K562 (cell line): ENCODE data around the gene ITPR3. TPM values are rescaled to one million over a fixed set of nuclear protein-coding genes. Genes with fewer than 3 reads are reported as not detected.

Source experiments
- ATAC-seq: fragments of 200-7000 bp; cut with Tn5 transposase; 3 replicates; pipeline ENCODE4 v1.9.1; 2020; ENCODE audit warnings: moderate library complexity
- BruUV-seq: library from RNA; stranded (reverse); fragments of 400-500 nt; replicated peaks from 2 replicates; lab custom pipeline; 2021; lab: Mats Ljungman, UMichigan
- CTCF ChIA-PET: fragments of 300-600 bp; formaldehyde crosslinking; extraction: SDS; loops from one replicate; lab custom pipeline; 2021; ENCODE audit warnings: low intra/inter-chr PET ratio; lab: Yijun Ruan, JAX
- POLR2A ChIA-PET: fragments of 300-600, 350-650 bp; sonication (Branson Sonifier 250); formaldehyde crosslinking; extraction: SDS; loops from one replicate; lab custom pipeline; 2021; ENCODE audit warnings: antibody characterized with exemption, inconsistent platforms; lab: Yijun Ruan, JAX
- DNase-seq, 4 experiments: peaks; one replicate each; pipeline versions ENCODE4 v3.0.0 to v3.0.0-alpha.2; 2011 to 2018; ENCODE audit warnings: low spot score in 3 of 4, mixed read lengths in 3 of 4; ENCODE audit errors: extremely low read depth in 1 of 4
- FAIRE-seq: peaks from 2 replicates; lab custom pipeline; 2011; peaks lifted over from hg19 to GRCh38; lab: Jason Lieb, UNC
- H2AFZ ChIP-seq: 2 replicates; pipeline ENCODE4 v1.6.0; 2011; ENCODE audit warnings: low read depth, low read length, control low read depth, inconsistent platforms
- H3K27ac ChIP-seq: fragments of 200-600 bp; 3 replicates; pipeline ENCODE4 v1.8.0; 2011; ENCODE audit warnings: low read depth, mild to moderate bottlenecking, control low read depth, inconsistent platforms, low read length, moderate library complexity, mixed read lengths; ENCODE audit errors: extremely low read depth
- H3K27me3 ChIP-seq, 2 experiments: fragments of 300-600 bp in 1 of 2; 2 replicates in 1 of 2; 3 replicates in 1 of 2; pipeline versions ENCODE4 v1.6.0 to v1.8.0; 2011; ENCODE audit warnings: inconsistent platforms in 2 of 2, low read length in 2 of 2, mild to moderate bottlenecking in 1 of 2, mixed read lengths in 1 of 2, moderate library complexity in 1 of 2; ENCODE audit not compliant: control insufficient read depth in 2 of 2, insufficient read depth in 2 of 2
- H3K36me3 ChIP-seq: fragments of 300-600 bp; 3 replicates; pipeline ENCODE4 v1.8.0; 2011; ENCODE audit warnings: mild to moderate bottlenecking, low read length, inconsistent platforms; ENCODE audit not compliant: control insufficient read depth, insufficient read depth
- H3K4me1 ChIP-seq, 2 experiments: fragments of 200-600 bp in 1 of 2; replicated peaks in 1 of 2; 2 replicates in 1 of 2; 3 replicates in 1 of 2; pipeline versions ENCODE4 v1.5.1 to v1.8.0; 2011; ENCODE audit warnings: inconsistent platforms in 2 of 2, low read length in 2 of 2, mild to moderate bottlenecking in 1 of 2, mixed read lengths in 1 of 2, moderate library complexity in 1 of 2; ENCODE audit not compliant: control insufficient read depth in 2 of 2, insufficient read depth in 2 of 2
- H3K4me2 ChIP-seq: 2 replicates; pipeline ENCODE4 v1.6.1; 2011; ENCODE audit warnings: low read length, control low read depth, inconsistent platforms, mixed read lengths; ENCODE audit not compliant: insufficient read depth
- H3K4me3 ChIP-seq: fragments of 200-600 bp; sonication (generic), shearing (Covaris generic); 2 replicates; pipeline ENCODE4 v1.5.1; 2016; ENCODE audit warnings: control low read depth, inconsistent platforms
- H3K79me2 ChIP-seq: fragments of 200-600 bp; 3 replicates; pipeline ENCODE4 v1.8.0; 2011; ENCODE audit warnings: low read length, inconsistent platforms; ENCODE audit not compliant: control insufficient read depth, insufficient read depth
- H3K9ac ChIP-seq, 2 experiments: 2 replicates each; pipeline versions ENCODE4 v1.6.0 to v1.6.1; 2011; ENCODE audit warnings: low read depth in 2 of 2, low read length in 2 of 2, control low read depth in 1 of 2, inconsistent platforms in 1 of 2, mild to moderate bottlenecking in 1 of 2, mixed read lengths in 1 of 2; ENCODE audit not compliant: insufficient read depth in 1 of 2
- H3K9me1 ChIP-seq: one replicate; pipeline ENCODE4 v1.6.0; 2011; ENCODE audit warnings: inconsistent platforms, mild to moderate bottlenecking, low read length, moderate library complexity; ENCODE audit not compliant: control insufficient read depth, insufficient read depth
- H3K9me3 ChIP-seq: replicated peaks from 2 replicates; pipeline ENCODE4 v1.5.1; 2011; ENCODE audit warnings: low read depth, low read length, inconsistent platforms; ENCODE audit not compliant: control insufficient read depth, insufficient read depth
- H4K20me1 ChIP-seq: replicated peaks from 2 replicates; pipeline ENCODE4 v1.6.1; 2011; ENCODE audit warnings: low read length, inconsistent platforms, mixed read lengths; ENCODE audit not compliant: control insufficient read depth, insufficient read depth
- RBFOX2 ChIP-seq: fragments of 200-400 bp; formaldehyde crosslinking; IDR thresholded peaks from 2 replicates; pipeline ENCODE4 v1.6.1; 2017; ENCODE audit warnings: low read depth, mild to moderate bottlenecking, low read length, moderate library complexity
- RREB1 ChIP-seq: fragments of 250-450 bp; sonication (Bioruptor Pico); IDR thresholded peaks from 2 replicates; pipeline ENCODE4 v1.4.0; 2020
- ZBTB40 ChIP-seq, 2 experiments: fragments of 450-650 bp in 1 of 2; sonication (generic) in 1 of 2; formaldehyde crosslinking in 1 of 2; IDR thresholded peaks; 2 replicates each; pipeline versions ENCODE4 v1.7.1 to v1.9.0; 2016 to 2022; ENCODE audit warnings: inconsistent platforms in 1 of 2, mild to moderate bottlenecking in 1 of 2, missing genetic modification reagents in 1 of 2
- WGBS: fragments of 100-300 bp; shearing (Covaris generic); methylation state at CpG from one replicate; pipeline ENCODE4 v1.1.6; 2016; ENCODE audit warnings: low coverage, mixed read lengths; ENCODE audit not compliant: insufficient coverage; ENCODE audit errors: missing lambda C conversion rate; 5-methylcytosine and 5-hydroxymethylcytosine counted together
- in situ Hi-C: fragments of 300-500 bp; cut with MboI; formaldehyde crosslinking; loops from 4 replicates; pipeline ENCODE4 v1.15.0; 2018; ENCODE audit warnings: inconsistent platforms, mixed read lengths
- intact Hi-C: fragments of 100-400 bp; cut with micrococcal nuclease; formaldehyde crosslinking; loops from 2 replicates; pipeline ENCODE4 v1.14.2; 2022
- polyA plus RNA-seq, 8 experiments: library from polyadenylated mRNA; depleted of rRNA in 4 of 8; stranded (reverse) in 5 of 8; unstranded in 3 of 8; fragments of >200 nt; fragmentation: Nextera tagmentation in 2 of 8; fragmentation: Illumina TruSeq in 1 of 8; extraction: Ambion mirVana in 2 of 8; extraction: Trizol in 1 of 8; gene quantifications; 2 replicates each; pipeline versions ENCODE4 v1.2.1 to v1.2.3, GENCODE V29; 2011 to 2014; ENCODE audit warnings: inconsistent platforms in 1 of 8, missing spikeins in 1 of 8
- total RNA-seq, 7 experiments: library from RNA; depleted of rRNA in 6 of 7; stranded (reverse); fragments of >200 nt in 6 of 7; fragmentation: Illumina TruSeq in 2 of 7; extraction: Trizol in 2 of 7; gene quantifications; 2 replicates each; pipeline versions ENCODE4 v1.2.1 to v1.2.3, GENCODE V29; 2011 to 2021; ENCODE audit warnings: low replicate concordance in 1 of 7

The ITPR3 gene
- total and polyA plus RNA-seq, 9 of the 15 experiments (the other 6 are each of a cell fraction or from before 2014, with no cell fraction given), result 0.39 to 35.7 (median 13.2) TPM

GRCh38 chr6:33579828-33580714 lies 41.1 kb upstream of the ITPR3 start, which contains the start of gene BAK1:
Gene BAK1 (minus strand): TSS chr6:33580276. CDS start chr6:33577604, 2,672 bp downstream.
- BruUV-seq, result no TSS peak
- TF ChIP-seq RBFOX2 (peak; percentile 79), RREB1 (CRISPR knock-in tag) (no peak), ZBTB40 (IDR thresholded peaks at IDR 0.05) (peak; percentile 91), ZBTB40 (CRISPR knock-in tag; IDR thresholded peaks at IDR 0.05) (no peak)

More at GRCh38 chr6:33579828-33580714, 41.1 kb upstream of the ITPR3 start, which contains the start of gene BAK1:
- 5% methylated on average over 23 of the region's 24 CpGs for WGBS
- CTCF ChIA-PET, result interaction anchor here (0.8 to 1.1 kb wide), 2 partner anchors 68 to 457 kb away, joined by 3 read pairs; no protein-coding TSS in a partner anchor
- Histone ChIP-seq H3K4me1 (peaks cover 10 to 40% of the 10 kb centered on the region in 2 experiments; a peak in 4 of 5 replicates), H3K79me2 (peaks cover 28% of the 10 kb centered on the region), H3K9me3 (no peaks in the 10 kb centered on the region), H3K4me2 (peak within 1 kb of the TSS; percentile 88), H2AFZ (peak within 1 kb of the TSS; percentile 97), H3K36me3 (peaks cover 31% of the 10 kb centered on the region; the same call in 2 of the 3 replicates), H4K20me1 (no peaks in the 10 kb centered on the region; the same call in 1 of the 2 replicates), H3K4me3 (peak within 1 kb of the TSS; percentile 97), H3K27ac (peak within 1 kb of the TSS; percentile 72), H3K9me1 (peaks cover 3% of the 10 kb centered on the region), H3K9ac (peak within 1 kb of the TSS; percentile 84 to 99), H3K27me3 (no peaks in the 10 kb centered on the region)
- peak; percentile 98 for FAIRE-seq
- DNase-seq, result peak; percentile 96 to 98 (median 97)
- in situ Hi-C loops (loop anchor here (10.0 kb wide), 1 partner anchor 425 kb away; no protein-coding TSS in a partner anchor), intact Hi-C loops (loop anchor here (5.0 to 10.0 kb wide), 3 partner anchors 68 to 305 kb away; partner anchors contain the start of genes B3GALT4, RPS18 and VPS52)
- ATAC-seq, result peak; percentile 98
- POLR2A ChIA-PET, result interaction anchor here (0.6 to 1.8 kb wide), 6 partner anchors 9 to 927 kb away, joined by 3 to 9 read pairs (median 3); partner anchors contain the start of gene UQCC2
